Right lobe of liver (tissue), 4 donors: ENCODE results near the gene TRDMT1.

Experiments used
- CTCF ChIP-seq, 4 donors: fragments of 200-600 bp in 3 of 4; fragments of 450-650 bp in 1 of 4; IDR thresholded peaks; one replicate each; pipeline versions ENCODE4 v1.5.1 to v1.8.0; 2016 to 2022; ENCODE audit warnings: antibody characterized with exemption in 4 of 4, mild to moderate bottlenecking in 2 of 4
- POLR2A ChIP-seq: fragments of 450-650 bp; IDR thresholded peaks from one replicate; pipeline ENCODE4 v1.6.1; 2017; ENCODE audit warnings: antibody characterized with exemption, mild to moderate bottlenecking
- donor health status: DM: no; HTN: no; CAD: no.
- donor health status: DM: no; HTN: no; CAD: no.
- donor health status: DM: no; HTN: yes; CAD: no.

GRCh38 chr10:17234431-17234945 lies 33.0 kb upstream of the TRDMT1 start:
- TF ChIP-seq CTCF (IDR thresholded peaks at IDR 0.05) (no peak), POLR2A (no peak)
